HG03066 (cell line): ENCODE results near the gene ZC3HAV1.
"Not testable (repeated sequence)": the region's sequence is repeated elsewhere in the genome, so short reads cannot be mapped to it uniquely, and the experiment has no call there.

Source experiments
- ATAC-seq: cut with Tn5 transposase; IDR thresholded peaks from one replicate; pipeline ENCODE4 v1.9.1; 2021; ENCODE audit warnings: low read depth; ENCODE audit not compliant: unreplicated experiment

Gene ZC3HAV1

DNA sequence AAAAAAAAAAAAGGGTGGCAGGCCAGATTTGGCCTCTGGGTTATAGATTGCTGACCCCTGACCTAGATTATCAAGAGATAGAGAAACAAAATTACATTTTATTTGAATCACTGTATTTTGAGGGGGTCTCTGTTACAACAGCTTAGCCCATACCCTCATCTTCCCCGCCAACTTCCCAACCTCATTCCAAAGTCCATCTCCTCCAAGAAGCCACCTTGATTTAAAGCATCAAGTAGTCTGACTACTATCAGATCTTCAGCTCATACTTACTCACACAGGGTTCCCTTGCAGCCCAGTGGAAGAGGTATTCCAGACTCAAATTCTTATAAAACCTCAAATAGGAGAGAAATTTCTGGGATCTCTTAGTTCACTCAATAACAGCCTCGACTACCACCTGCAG lies 20.4 kb downstream of the ZC3HAV1 start:
- no peak for ATAC-seq

GRCh38 chr7:139088268-139088667 lies 21.3 kb downstream of the ZC3HAV1 start:
- ATAC-seq: no peak

DNA sequence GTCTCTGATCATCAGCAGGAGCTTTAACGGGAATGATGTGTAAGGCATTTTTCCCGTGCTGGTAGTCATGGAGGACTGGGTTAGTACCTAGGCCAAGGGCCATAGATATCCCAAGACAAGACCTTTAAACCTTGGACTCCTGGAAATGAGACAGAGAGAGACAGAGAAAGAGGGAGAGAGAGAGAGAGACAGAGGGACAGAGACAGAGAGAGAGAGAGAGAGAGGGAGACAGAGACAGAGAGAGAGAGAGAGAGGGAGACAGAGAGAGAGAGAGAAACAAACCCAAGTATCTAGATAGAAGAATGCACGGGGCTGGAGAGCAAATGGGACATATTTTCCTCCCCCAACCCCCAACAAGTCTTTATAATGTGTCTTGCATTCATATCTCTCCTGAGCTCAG lies 22.3 kb downstream of the ZC3HAV1 start:
- ATAC-seq: no peak

DNA sequence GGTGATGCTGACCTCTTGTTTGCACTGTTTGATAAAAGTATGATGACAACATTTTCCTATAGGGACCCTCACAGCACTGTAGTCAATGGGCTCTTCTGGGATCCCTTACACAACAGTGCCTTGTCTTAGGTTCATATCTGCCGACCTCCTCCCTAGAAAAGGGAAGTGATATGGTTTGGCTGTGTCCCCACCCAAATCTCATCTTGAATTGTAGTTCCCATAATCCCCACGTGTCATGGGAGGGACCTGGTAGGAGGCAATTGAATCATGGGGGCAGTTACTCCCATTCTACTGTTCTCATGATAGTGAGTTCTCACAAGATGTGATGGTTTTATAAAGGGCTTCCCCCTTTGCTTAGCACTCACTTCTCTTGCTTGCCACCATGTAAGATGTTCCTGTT lies 23.1 kb downstream of the ZC3HAV1 start:
- ATAC-seq: no peak

DNA sequence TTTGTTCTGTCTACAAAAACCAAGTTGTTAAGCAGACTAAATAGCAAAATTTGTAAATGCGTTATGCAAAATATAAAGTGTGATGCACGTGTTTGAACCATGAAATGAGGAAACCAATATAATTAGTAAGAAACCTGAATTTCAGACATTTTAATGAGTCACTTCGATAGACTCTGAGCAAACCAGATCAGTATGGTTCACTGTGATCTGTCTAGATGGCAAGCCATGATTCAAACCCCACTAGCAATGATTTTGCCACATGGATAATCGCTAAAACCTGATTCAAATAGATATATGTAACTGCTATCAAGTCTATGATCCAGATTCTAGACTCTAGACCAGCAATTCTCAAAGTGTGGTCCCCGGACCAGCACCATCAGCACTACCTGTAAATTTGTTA lies 24.8 kb downstream of the ZC3HAV1 start:
- no peak for ATAC-seq

DNA sequence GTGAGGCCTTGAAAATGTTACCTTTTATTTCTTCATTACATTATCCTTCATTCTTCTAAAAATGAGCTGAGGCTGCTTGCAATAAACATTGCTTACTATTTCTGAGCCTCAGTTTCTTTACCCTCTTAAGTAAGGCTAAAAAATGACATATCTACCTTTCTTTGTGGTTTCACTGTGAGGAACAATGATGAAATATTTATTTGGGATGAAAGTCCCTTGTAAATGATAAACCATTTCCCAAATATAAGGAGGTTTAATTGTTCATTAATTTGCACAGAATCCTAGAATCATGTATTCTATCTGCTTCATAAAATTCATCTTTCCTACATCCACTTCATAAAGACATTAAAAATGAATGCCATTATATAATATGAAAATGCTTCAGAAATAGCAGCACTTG lies 27.9 kb downstream of the ZC3HAV1 start:
- ATAC-seq: no peak

- ATAC-seq: no peak
Observed at GRCh38 chr7:139080905-139081304, 28.6 kb downstream of the ZC3HAV1 start.

DNA sequence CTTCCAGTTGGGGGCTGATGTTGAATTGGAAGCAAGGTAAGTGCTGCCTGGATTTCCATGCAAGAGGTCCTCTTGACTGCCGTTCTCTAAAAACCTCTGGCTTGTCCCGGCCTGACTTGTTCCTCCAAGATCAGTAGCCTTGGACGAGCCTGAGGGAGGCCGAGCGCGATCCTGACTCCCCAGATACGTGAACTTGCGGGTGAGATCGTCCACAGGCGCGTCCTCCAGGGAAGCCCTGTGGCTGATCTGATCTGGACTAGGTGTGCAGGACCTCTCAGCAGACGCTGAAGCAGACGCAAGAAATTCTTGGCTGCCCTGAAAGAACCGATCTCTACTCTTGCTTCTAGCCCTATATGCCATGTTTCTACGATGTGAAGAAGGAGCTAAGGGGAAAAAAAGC lies 29.7 kb downstream of the ZC3HAV1 start:
- ATAC-seq: no peak

- ATAC-seq: no peak
Observed at GRCh38 chr7:139078911-139079310, 30.6 kb downstream of the ZC3HAV1 start.

DNA sequence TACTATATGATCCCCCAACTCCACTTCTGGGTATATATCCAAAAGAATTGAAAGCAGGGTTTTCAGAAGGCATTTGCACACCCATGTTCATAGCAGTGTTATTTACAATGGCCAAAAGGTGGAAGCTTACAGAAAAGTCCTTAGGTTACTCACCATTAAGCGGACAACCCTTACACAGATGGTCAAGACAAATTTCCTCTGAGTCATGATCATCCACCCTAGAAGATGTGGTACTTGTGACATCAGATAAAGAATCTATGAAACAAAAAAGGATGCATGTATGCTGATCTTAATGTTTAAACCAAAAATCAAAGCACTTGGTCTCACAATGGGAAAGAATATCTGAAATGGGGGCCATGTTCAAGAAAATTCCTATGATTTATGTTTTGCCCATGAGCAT lies 31.1 kb downstream of the ZC3HAV1 start:
- ATAC-seq: no peak

DNA sequence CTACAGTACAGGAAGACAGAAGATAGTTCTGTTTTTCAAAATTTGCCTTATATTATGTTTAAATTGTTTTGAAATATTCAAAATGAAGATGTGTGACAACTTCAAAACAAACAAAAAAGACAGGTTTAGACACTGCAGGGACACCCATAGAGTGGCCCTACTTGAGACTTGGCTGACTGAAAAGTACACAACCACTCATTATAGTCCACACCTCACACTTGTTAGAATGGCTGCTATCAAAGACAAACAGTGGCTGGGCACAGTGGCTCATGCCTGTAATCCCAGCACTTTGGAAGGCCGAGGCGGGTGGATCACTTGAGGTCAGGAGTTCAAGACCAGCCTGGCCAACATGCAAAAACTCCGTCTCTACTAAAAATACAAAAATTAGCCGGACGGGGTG lies 31.8 kb downstream of the ZC3HAV1 start:
- ATAC-seq: not testable (repeated sequence)

DNA sequence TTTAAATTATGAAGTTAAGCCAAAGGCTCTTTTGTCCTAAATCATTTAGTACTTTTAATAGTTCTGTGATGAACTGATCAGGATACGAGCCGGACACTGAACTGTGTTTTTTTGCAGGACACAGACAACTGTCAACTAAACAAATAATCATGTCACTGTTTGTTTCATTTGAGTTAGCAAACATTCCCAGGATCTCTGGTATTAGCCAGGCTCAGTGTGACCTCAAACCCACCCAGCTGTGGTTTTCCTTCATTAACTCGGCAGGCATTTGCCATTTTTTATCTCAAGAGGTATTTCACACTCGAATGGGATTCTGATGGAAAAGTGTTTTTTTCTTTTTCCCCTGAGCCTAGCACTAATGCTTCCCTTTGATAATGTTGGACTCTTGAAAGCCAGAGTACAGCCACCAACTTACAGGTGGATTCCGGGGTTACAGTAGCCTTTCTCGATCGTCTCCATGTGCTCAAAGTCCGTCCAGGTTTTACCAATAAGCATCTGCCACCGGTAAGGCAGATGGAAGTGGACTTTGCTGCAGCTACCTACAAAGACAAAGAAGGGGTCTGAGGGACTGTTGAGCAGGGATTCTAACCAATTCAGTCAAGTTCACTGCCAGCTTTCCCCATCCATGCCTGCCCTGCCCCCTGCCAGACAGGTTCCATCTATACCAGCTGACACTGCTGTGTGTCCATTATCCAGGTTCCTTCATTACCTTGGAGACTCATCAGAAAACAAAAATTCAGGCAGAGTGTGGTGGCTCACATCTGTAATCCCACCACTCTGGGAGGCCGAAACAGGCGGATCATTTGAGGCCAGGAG lies 33.4 kb downstream of the ZC3HAV1 start:
- no peak for ATAC-seq

DNA sequence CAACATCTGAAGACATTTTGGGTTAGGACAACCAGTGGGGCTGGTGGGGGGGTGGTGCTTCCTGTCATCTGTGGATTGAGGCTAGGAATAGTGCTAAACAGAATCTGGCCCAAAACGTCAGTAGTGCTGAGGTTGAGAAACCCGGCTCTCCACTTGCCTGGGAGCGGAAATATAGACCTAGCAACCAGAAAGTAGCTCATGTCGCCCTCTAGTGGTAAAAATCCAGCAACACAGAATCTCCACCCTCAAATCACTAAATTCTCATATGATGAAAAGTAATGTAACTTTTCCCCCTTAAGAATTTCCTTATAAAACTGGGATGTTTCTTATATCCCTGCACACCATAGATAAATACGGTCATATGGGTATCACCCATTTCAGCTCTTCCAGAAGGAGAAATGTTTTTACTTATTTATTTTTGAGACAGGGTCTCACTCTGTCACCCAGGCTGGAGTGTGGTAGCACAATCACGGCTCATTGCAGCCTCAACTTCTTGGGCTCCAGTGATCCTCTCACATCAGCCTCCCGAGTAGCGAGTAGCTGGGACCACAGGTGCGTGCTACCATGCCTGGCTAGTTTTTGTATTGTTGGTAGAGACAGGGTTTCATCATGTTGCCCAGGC lies 34.4 kb downstream of the ZC3HAV1 start:
- peak; percentile 84 for ATAC-seq

- no peak for ATAC-seq
Observed at GRCh38 chr7:139072796-139073195, 36.7 kb downstream of the ZC3HAV1 start.

- no peak for ATAC-seq
Observed at GRCh38 chr7:139071680-139072079, 37.8 kb downstream of the ZC3HAV1 start.

DNA sequence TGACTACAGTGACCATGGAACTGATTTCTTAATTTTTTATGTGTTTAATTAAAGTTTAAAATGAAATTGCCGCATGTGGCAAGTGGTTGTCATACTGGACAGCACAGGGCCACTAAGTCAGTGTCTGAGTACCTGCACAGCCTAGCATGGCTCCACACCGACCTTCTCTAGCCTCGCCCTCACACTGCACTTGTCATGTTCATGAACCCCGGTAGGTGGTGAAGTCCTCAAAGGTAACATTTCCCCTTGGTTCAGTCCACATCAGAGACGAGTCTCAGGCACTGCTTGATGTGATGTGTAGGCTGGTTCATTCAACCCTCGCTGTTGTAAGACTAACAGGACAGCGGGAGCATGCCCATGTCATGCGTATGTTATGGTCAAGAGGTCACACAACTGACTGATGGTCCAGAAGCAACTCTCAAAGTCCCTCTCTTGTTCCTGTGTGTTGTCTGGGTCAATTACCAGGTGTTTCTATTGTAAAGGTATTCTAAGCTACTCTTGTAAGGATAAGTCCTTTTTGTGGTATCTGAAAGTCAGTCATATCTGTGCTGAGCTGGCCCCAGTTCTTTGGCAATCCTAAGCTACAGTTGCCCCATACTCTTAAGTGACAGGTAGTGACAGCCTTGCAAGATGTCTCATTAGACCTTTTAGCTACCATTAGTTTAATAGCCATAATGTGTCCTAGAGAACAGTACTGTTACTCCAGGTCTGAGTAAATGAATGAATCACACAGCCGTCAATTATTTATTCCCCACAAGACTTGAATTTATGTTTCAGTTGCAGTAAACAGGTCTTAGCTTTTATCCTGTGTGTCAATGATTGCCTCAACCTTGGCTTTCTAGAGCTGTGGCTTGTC lies 40.7 kb downstream of the ZC3HAV1 start:
- ATAC-seq: no peak

GRCh38 chr7:139066315-139066714 lies 43.2 kb downstream of the ZC3HAV1 start:
- ATAC-seq: no peak

DNA sequence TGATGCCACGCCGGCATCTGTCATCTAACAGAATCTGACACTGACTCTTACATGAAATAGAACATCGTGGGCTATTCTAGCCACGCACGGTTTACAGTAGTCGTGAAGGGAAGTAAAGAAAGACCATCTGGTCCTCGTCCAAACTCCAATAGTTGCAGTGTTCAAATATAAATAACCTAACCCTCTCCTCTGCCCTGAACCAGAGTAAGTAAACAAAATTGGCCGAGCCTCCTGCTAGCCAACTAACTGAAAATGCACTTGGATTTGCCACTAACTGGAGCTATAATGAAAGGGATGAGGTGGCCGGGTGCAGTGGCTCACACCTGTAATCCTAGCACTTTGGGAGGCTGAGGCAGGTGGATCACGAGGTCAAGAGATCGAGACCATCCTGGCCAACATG lies 44.2 kb downstream of the ZC3HAV1 start:
- ATAC-seq: no peak

GRCh38 chr7:139061416-139061815 lies 48.1 kb downstream of the ZC3HAV1 start:
- no peak for ATAC-seq

- ATAC-seq: no peak
Observed at GRCh38 chr7:139060695-139061237, 48.8 kb downstream of the ZC3HAV1 start.

DNA sequence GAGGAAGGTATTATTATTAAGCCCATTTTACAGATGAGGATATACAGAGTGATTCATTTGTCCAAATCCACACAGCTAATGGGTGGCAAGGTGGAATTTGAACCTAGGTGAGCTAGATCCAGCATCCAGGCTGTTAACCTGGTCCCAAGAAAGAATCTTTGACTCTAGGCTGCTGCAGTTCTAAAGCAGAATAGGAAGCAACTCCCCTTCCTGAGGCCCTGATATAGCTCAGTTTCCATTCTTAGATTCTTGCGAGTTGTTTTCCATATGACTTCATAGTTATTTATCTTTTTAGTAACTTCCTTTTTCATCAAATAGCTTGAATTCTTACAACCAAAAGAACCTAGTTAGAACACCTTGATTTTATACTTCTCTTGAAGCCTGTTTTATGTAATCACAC lies 49.6 kb downstream of the ZC3HAV1 start:
- ATAC-seq: no peak
